Measurements from ENCODE around the gene DESI2. TPM values are rescaled to one million over a fixed set of nuclear protein-coding genes. Genes with fewer than 3 reads are reported as not detected.
"Not testable (repeated sequence)": the region's sequence is repeated elsewhere in the genome, so short reads cannot be mapped to it uniquely, and the experiment has no call there.

The DESI2 gene
- total and polyA plus RNA-seq, 2 of the 8 experiments (the other 6 are each of a cell fraction or from before 2014, with no cell fraction given): 54.0 to 110 TPM

DNA sequence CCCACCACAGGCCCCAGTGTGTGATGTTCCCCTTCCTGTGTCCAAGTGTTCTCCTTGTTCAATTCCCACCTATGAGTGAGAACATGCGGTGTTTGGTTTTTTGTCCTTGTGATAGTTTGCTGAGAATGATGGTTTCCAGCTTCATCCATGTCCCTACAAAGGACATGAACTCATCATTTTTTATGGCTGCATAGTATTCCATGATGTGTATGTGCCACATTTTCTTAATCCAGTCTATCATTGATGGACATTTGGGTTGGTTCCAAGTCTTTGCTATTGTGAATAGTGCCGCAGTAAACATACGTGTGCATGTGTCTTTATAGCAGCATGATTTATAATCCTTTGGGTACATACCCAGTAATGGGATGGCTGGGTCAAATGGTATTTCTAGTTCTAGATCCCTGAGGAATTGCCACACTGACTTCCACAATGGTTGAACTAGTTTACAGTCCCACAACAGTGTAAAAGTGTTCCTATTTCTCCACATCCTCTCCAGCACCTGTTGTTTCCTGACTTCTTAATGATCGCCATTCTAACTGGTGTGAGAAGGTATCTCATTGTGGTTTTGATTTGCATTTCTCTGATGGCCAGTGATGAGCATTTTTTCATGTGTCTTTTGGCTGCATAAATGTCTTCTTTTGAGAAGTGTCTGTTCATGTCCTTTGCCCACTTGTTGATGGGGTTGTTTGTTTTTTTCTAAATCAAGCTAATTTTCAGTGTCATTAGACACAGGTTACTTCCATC lies 8.8 kb downstream of the DESI2 start:
- peaks cover 9 to 90% of the 10 kb centered on the region in 2 experiments; a peak in 3 of 4 replicates for H3K79me2 ChIP-seq (ENCODE audit: control insufficient read depth in 1 of 2, insufficient read depth in 2 of 2, low read length in 2 of 2)
- H3K23me2 ChIP-seq (ENCODE audit: low read depth, low read length); FAIRE-seq; H4K8ac ChIP-seq (ENCODE audit: extremely low read depth, insufficient read depth, low read length); H3K27me3 ChIP-seq (replicated peaks in 1 of 4; ENCODE audit: control insufficient read depth in 3 of 4, extremely low read depth in 1 of 4, insufficient read depth in 3 of 4, low read length in 3 of 4); H3K18ac ChIP-seq (ENCODE audit: extremely low read depth, low read length); H4K5ac ChIP-seq (ENCODE audit: insufficient read length, low read depth, low read length); H3K23ac ChIP-seq (ENCODE audit: insufficient read length); H3K4me1 ChIP-seq (replicated peaks in 1 of 4; ENCODE audit: control insufficient read depth in 3 of 4, insufficient read depth in 4 of 4, low read length in 3 of 4); H3K9me3 ChIP-seq (ENCODE audit: insufficient read depth in 2 of 2, low read depth in 1 of 2, low read length in 1 of 2); H2AFZ ChIP-seq (ENCODE audit: low read length); H3K9ac ChIP-seq (replicated peaks in 1 of 4; ENCODE audit: extremely low read depth in 1 of 4, low read depth in 3 of 4, low read length in 3 of 4); H2BK20ac ChIP-seq (ENCODE audit: low read length); H2BK120ac ChIP-seq (replicated peaks; ENCODE audit: low read depth, low read length); H2BK15ac ChIP-seq (ENCODE audit: low read length); H3K4me2 ChIP-seq (ENCODE audit: insufficient read depth in 1 of 2, low read depth in 2 of 2, low read length in 2 of 2); H3K56ac ChIP-seq (replicated peaks; ENCODE audit: insufficient read length, low read depth, low read length); H3K4me3 ChIP-seq (ENCODE audit: extremely low read depth in 1 of 4, insufficient read depth in 2 of 4, low read depth in 3 of 4, low read length in 4 of 4); H3K27ac ChIP-seq (ENCODE audit: low read depth, low read length); H2BK12ac ChIP-seq (ENCODE audit: low read depth, low read length); DNase-seq (ENCODE audit: low read depth in 1 of 2, low spot score in 2 of 2); H2BK5ac ChIP-seq (ENCODE audit: low read depth, low read length); H2AK5ac ChIP-seq (ENCODE audit: low read depth, low read length); H4K91ac ChIP-seq (replicated peaks; ENCODE audit: insufficient read length, low read length); H3K14ac ChIP-seq (ENCODE audit: insufficient read length); H3K79me1 ChIP-seq (ENCODE audit: low read depth, low read length); H3K4ac ChIP-seq (replicated peaks; ENCODE audit: insufficient read length, low read depth, low read length): not testable (repeated sequence)
- 79% methylated on average over 2 of the region's 4 CpGs; no CpG with 5 or more reads in 1 of the 2 experiments for WGBS, 2 experiments (ENCODE audit: extremely low coverage in 1 of 2, insufficient coverage in 1 of 2, insufficient read length in 1 of 2, insufficient replicate concordance in 2 of 2, low coverage in 1 of 2, low lambda C conversion rate in 2 of 2, missing lambda C conversion rate in 1 of 2)
- peaks cover 0 to 22% (median 9%) of the 10 kb centered on the region in 4 experiments; a peak in 3 of 8 replicates for H3K36me3 ChIP-seq (ENCODE audit: control insufficient read depth in 2 of 4, insufficient read depth in 4 of 4, low read length in 3 of 4)
- peaks cover 4 to 12% of the 10 kb centered on the region in 2 experiments for H4K20me1 ChIP-seq (replicated peaks in 1 of 2; ENCODE audit: control insufficient read depth in 1 of 2, insufficient read depth in 2 of 2, low read length in 2 of 2)
- ChIA-PET POLR2A (ENCODE audit: partially characterized antibody) (interaction anchor here (0.6 kb wide), 1 partner anchor 83 kb away, joined by 3 read pairs; no protein-coding TSS in a partner anchor), CTCF (ENCODE audit: partially characterized antibody) (interaction anchor here (0.6 kb wide), 1 partner anchor 9 kb away, joined by 3 read pairs; no protein-coding TSS in a partner anchor)

All from H1 (cell line).